CD8-positive, alpha-beta memory T cell (primary cell): ENCODE data around the gene CAVIN2. TPM values are rescaled to one million over a fixed set of nuclear protein-coding genes. Genes with fewer than 3 reads are reported as not detected.
"Not testable (repeated sequence)": the region's sequence is repeated elsewhere in the genome, so short reads cannot be mapped to it uniquely, and the experiment has no call there.

ENCODE experiments used
- CTCF ChIA-PET: fragments of 350-600 bp; sonication (Branson Sonifier 250); formaldehyde crosslinking; loops from one replicate; lab custom pipeline; 2021; ENCODE audit warnings: antibody characterized with exemption; lab: Charles Lee
- POLR2A ChIA-PET: fragments of 350-600 bp; sonication (Branson Sonifier 250); formaldehyde crosslinking; loops from one replicate; lab custom pipeline; 2021; ENCODE audit warnings: antibody characterized with exemption; lab: Charles Lee
- DNase-seq, 5 donors: peaks; one replicate each; pipeline versions ENCODE4 v3.0.0 to v3.0.0-alpha.2; 2020 to 2022; ENCODE audit warnings: mixed read lengths in 1 of 5
- H3K27ac ChIP-seq: one replicate; pipeline ENCODE4 v1.7.0; 2013; ENCODE audit warnings: low read depth, mild to moderate bottlenecking, low read length, moderate library complexity
- H3K27me3 ChIP-seq: 2 replicates; pipeline ENCODE4 v1.7.0; 2013; ENCODE audit warnings: low read length, mild to moderate bottlenecking; ENCODE audit not compliant: insufficient read depth, poor library complexity, severe bottlenecking
- H3K36me3 ChIP-seq: 2 replicates; pipeline ENCODE4 v1.7.0; 2013; ENCODE audit warnings: mild to moderate bottlenecking, low read length, moderate library complexity; ENCODE audit not compliant: insufficient read depth
- H3K4me1 ChIP-seq: 2 replicates; pipeline ENCODE4 v1.7.0; 2013; ENCODE audit warnings: mild to moderate bottlenecking, low read length, moderate library complexity; ENCODE audit not compliant: insufficient read depth
- H3K4me3 ChIP-seq: 2 replicates; pipeline ENCODE4 v1.7.0; 2013; ENCODE audit warnings: mild to moderate bottlenecking, low read length
- H3K9me3 ChIP-seq: 2 replicates; pipeline ENCODE4 v1.7.0; 2013; ENCODE audit warnings: mild to moderate bottlenecking, low read length
- H3K27ac Mint-ChIP-seq, 8 donors: one replicate each; pipeline ENCODE4 v1.8.0; 2020 to 2021; ENCODE audit warnings: mixed read lengths in 8 of 8, mild to moderate bottlenecking in 6 of 8, inconsistent platforms in 3 of 8, moderate library complexity in 3 of 8
- H3K27me3 Mint-ChIP-seq, 2 donors: one replicate each; pipeline ENCODE4 v1.8.0; 2020 to 2021; ENCODE audit warnings: mixed read lengths in 2 of 2, mild to moderate bottlenecking in 1 of 2, moderate library complexity in 1 of 2
- H3K36me3 Mint-ChIP-seq, 3 donors: one replicate each; pipeline ENCODE4 v1.8.0; 2020 to 2021; ENCODE audit warnings: mixed read lengths in 3 of 3, inconsistent platforms in 1 of 3, mild to moderate bottlenecking in 1 of 3
- H3K4me1 Mint-ChIP-seq, 3 donors: one replicate each; pipeline ENCODE4 v1.8.0; 2020 to 2021; ENCODE audit warnings: mixed read lengths in 3 of 3, inconsistent platforms in 1 of 3, mild to moderate bottlenecking in 1 of 3
- H3K4me3 Mint-ChIP-seq, 7 donors: one replicate each; pipeline ENCODE4 v1.8.0; 2020 to 2021; ENCODE audit warnings: mixed read lengths in 7 of 7, mild to moderate bottlenecking in 6 of 7, moderate library complexity in 4 of 7, inconsistent platforms in 2 of 7
- H3K9me3 Mint-ChIP-seq, 5 donors: one replicate each; pipeline ENCODE4 v1.8.0; 2020 to 2022; ENCODE audit warnings: mixed read lengths in 5 of 5, mild to moderate bottlenecking in 3 of 5, moderate library complexity in 2 of 5, inconsistent platforms in 1 of 5
- polyA plus RNA-seq: library from polyadenylated mRNA; unstranded; fragments of 300-500 nt; fragmentation: Illumina TruSeq; gene quantifications from one replicate; pipeline ENCODE4 v1.2.3, GENCODE V29; 2021
- total RNA-seq, 2 experiments: library from RNA; stranded (reverse); gene quantifications; one replicate each; pipeline ENCODE4 v1.2.3, GENCODE V29; 2021

The CAVIN2 gene
- total and polyA plus RNA-seq, 3 experiments from 2014 or later: not detected

DNA sequence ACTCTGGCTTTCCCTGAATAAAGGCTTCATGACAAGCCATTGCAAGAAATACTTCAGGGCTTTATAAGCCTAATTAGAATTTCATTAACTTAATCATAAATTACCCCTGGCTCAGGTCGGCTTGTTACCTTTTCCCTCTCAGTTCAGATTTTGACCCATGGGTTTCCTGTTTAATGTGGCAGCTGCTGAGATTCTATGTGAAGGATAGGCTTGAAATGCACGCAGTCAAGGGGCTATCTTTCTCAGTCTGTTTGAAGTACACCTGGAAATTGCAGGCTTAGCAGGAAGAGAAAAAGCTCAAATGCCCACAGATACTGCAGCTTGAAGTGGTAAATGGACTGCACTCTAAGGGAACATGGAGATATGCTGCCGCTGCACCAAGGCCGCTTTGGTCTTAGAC, 49.4 kb downstream of the CAVIN2 start:
- peaks cover 15 to 39% of the 10 kb centered on the region in 2 donors for H3K27me3 Mint-ChIP-seq
- Histone ChIP-seq H3K4me3 (no peak overlapping the region), H3K36me3 (no peaks in the 10 kb centered on the region), H3K9me3 (no peaks in the 10 kb centered on the region), H3K27ac (no peak overlapping the region), H3K27me3 (no peaks in the 10 kb centered on the region), H3K4me1 (no peaks in the 10 kb centered on the region)
- DNase-seq: no peak
- POLR2A ChIA-PET: no interaction called here
- no peaks in the 10 kb centered on the region for H3K36me3 Mint-ChIP-seq
- H3K9me3 Mint-ChIP-seq: no peaks in the 10 kb centered on the region
- H3K27ac Mint-ChIP-seq: no peak overlapping the region
- CTCF ChIA-PET: no interaction called here
- H3K4me3 Mint-ChIP-seq: no peak overlapping the region
- no peaks in the 10 kb centered on the region for H3K4me1 Mint-ChIP-seq

GRCh38 chr2:191795715-191796114, 51.2 kb downstream of the CAVIN2 start:
- ChIA-PET CTCF (no interaction called here), POLR2A (no interaction called here)
- H3K27me3 ChIP-seq: no peaks in the 10 kb centered on the region
- H3K4me3 ChIP-seq: no peak overlapping the region
- Mint-ChIP-seq H3K27me3 (peaks cover 15 to 56% of the 10 kb centered on the region in 2 donors), H3K4me3 (no peak overlapping the region), H3K9me3 (no peaks in the 10 kb centered on the region), H3K27ac (no peak overlapping the region), H3K36me3 (no peaks in the 10 kb centered on the region), H3K4me1 (no peaks in the 10 kb centered on the region)
- no peak overlapping the region for H3K27ac ChIP-seq
- H3K9me3 ChIP-seq: no peaks in the 10 kb centered on the region
- no peaks in the 10 kb centered on the region for H3K36me3 ChIP-seq
- H3K4me1 ChIP-seq: no peaks in the 10 kb centered on the region
- no peak for DNase-seq

DNA sequence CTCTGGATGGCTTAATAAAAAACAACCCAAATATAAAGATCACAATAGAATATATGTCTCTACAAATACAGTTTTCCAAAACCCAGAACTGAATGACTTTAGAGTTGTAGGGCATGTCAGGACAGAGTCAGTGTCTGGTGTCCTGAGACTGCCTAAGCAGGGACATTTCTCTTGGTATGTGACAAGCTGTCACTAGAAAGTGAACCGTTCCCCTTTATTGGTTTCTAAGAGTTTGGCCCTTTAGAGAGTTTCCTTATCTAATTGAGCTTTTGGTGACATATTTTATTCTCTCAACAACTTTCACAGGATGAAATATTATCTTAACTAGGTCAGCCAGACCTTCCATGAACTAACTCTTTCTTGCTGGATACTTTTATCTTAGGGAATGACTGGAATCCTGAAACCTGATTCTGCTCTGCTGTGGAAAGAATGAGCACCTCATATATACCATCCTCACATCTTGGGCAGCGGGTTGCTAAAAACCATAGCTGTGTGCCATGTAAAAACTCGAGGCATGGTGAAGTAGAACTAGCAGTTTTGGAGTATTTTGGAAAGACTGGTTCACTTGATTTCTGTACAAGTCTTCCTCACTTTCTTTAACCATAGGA, 54.8 kb downstream of the CAVIN2 start:
- H3K36me3 ChIP-seq: no peaks in the 10 kb centered on the region
- Mint-ChIP-seq H3K36me3 (no peaks in the 10 kb centered on the region), H3K4me3 (no peak overlapping the region), H3K4me1 (no peaks in the 10 kb centered on the region), H3K27me3 (peaks cover 13 to 74% of the 10 kb centered on the region in 2 donors), H3K9me3 (no peaks in the 10 kb centered on the region), H3K27ac (no peak overlapping the region)
- no peaks in the 10 kb centered on the region for H3K9me3 ChIP-seq
- H3K27ac ChIP-seq: no peak overlapping the region
- H3K4me3 ChIP-seq: no peak overlapping the region
- POLR2A ChIA-PET: no interaction called here
- CTCF ChIA-PET: no interaction called here
- no peak for DNase-seq
- peaks cover 3% of the 10 kb centered on the region for H3K4me1 ChIP-seq
- H3K27me3 ChIP-seq: no peaks in the 10 kb centered on the region

- Mint-ChIP-seq H3K36me3 (no peaks in the 10 kb centered on the region), H3K27ac (no peak overlapping the region), H3K27me3 (peaks cover 10 to 73% of the 10 kb centered on the region in 2 donors), H3K4me3 (no peak overlapping the region), H3K4me1 (no peaks in the 10 kb centered on the region), H3K9me3 (no peaks in the 10 kb centered on the region)
- POLR2A ChIA-PET: no interaction called here
- no peak for DNase-seq
- CTCF ChIA-PET: no interaction called here
- Histone ChIP-seq H3K27ac (no peak overlapping the region), H3K4me1 (peaks cover 10% of the 10 kb centered on the region), H3K4me3 (no peak overlapping the region), H3K27me3 (no peaks in the 10 kb centered on the region), H3K9me3 (no peaks in the 10 kb centered on the region), H3K36me3 (no peaks in the 10 kb centered on the region)
Observed at GRCh38 chr2:191790737-191791136, 56.2 kb downstream of the CAVIN2 start.

DNA sequence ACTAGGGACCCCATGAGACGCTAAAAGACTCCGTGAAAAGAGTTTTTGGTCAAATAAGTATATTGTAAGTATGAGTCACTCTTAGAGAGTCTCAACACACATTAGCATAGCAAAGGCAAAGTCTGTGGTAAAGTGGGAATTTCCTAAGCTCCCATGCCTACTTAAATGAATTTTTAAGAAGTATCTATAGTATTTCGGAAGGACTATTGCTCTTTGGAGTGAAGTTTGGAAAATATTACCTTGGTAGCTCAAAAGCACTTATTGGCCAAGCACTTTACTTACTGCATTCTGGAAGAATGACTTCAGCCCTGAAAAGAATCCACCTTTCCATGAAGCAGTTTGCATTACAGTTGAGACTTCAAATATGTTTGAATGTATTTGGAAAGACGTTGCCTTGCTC, 57.1 kb downstream of the CAVIN2 start:
- DNase-seq: no peak
- H3K4me3 Mint-ChIP-seq: no peak overlapping the region
- Histone ChIP-seq H3K4me1 (peaks cover 10% of the 10 kb centered on the region), H3K9me3 (no peaks in the 10 kb centered on the region), H3K36me3 (no peaks in the 10 kb centered on the region), H3K4me3 (no peak overlapping the region), H3K27me3 (no peaks in the 10 kb centered on the region), H3K27ac (no peak overlapping the region)
- peaks cover 12 to 67% of the 10 kb centered on the region in 2 donors for H3K27me3 Mint-ChIP-seq
- ChIA-PET CTCF (no interaction called here), POLR2A (no interaction called here)
- no peak overlapping the region for H3K27ac Mint-ChIP-seq
- H3K36me3 Mint-ChIP-seq: no peaks in the 10 kb centered on the region
- no peaks in the 10 kb centered on the region for H3K4me1 Mint-ChIP-seq
- H3K9me3 Mint-ChIP-seq: no peaks in the 10 kb centered on the region

GRCh38 chr2:191786694-191787093, 60.2 kb downstream of the CAVIN2 start:
- no peaks in the 10 kb centered on the region for H3K27me3 ChIP-seq
- H3K36me3 Mint-ChIP-seq: no peaks in the 10 kb centered on the region
- H3K4me3 ChIP-seq: no peak overlapping the region
- no peaks in the 10 kb centered on the region for H3K36me3 ChIP-seq
- DNase-seq: no peak
- ChIA-PET POLR2A (no interaction called here), CTCF (no interaction called here)
- no peak overlapping the region for H3K4me3 Mint-ChIP-seq
- no peak overlapping the region for H3K27ac Mint-ChIP-seq
- H3K4me1 Mint-ChIP-seq: no peaks in the 10 kb centered on the region
- H3K27ac ChIP-seq: no peak overlapping the region
- H3K9me3 ChIP-seq: no peaks in the 10 kb centered on the region
- H3K4me1 ChIP-seq: peaks cover 10% of the 10 kb centered on the region
- no peaks in the 10 kb centered on the region for H3K9me3 Mint-ChIP-seq
- peaks cover 6 to 46% of the 10 kb centered on the region in 2 donors for H3K27me3 Mint-ChIP-seq

DNA sequence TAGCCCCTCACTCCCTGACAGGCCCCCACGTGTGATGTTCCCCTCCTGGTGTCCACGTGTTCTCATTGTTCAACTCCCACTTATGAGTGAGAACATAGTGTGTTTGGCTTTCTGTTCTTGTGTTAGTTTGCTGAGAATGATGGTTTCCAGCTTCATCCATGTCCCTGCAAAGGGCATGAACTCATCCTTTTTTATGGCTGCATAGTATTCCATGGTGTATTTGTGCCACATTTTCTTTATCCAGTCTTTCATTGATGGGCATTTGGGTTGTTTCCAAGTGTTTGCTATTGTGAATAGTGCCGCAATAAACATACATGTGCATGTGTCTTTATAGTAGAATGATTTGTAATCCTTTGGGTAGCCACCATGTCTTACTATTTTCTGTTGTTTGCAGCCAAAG, 61.2 kb downstream of the CAVIN2 start:
- CTCF ChIA-PET, H3K36me3 ChIP-seq: not testable (repeated sequence)

More for the DNA sequence above, 61.2 kb downstream of the CAVIN2 start:
- peaks cover 10% of the 10 kb centered on the region for H3K4me1 ChIP-seq
- H3K27me3 ChIP-seq, H3K27ac ChIP-seq, H3K9me3 Mint-ChIP-seq, H3K9me3 ChIP-seq, H3K27ac Mint-ChIP-seq, DNase-seq, H3K4me3 ChIP-seq, H3K4me1 Mint-ChIP-seq, H3K36me3 Mint-ChIP-seq, H3K4me3 Mint-ChIP-seq, POLR2A ChIA-PET: not testable (repeated sequence)
- H3K27me3 Mint-ChIP-seq: peaks cover 7 to 38% of the 10 kb centered on the region in 2 donors
